Placental epithelial cell (primary cell): ENCODE data around the gene CD99L2. TPM values are rescaled to one million over a fixed set of nuclear protein-coding genes. Genes with fewer than 3 reads are reported as not detected.

Source experiments
- total RNA-seq: library from RNA; depleted of rRNA; stranded (reverse); fragments of >200 nt; gene quantifications from 2 replicates; pipeline ENCODE4 v1.2.3, GENCODE V29; 2012

CD99L2 gene, protein sequence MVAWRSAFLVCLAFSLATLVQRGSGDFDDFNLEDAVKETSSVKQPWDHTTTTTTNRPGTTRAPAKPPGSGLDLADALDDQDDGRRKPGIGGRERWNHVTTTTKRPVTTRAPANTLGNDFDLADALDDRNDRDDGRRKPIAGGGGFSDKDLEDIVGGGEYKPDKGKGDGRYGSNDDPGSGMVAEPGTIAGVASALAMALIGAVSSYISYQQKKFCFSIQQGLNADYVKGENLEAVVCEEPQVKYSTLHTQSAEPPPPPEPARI
- 12.6 and 23.7 TPM in 2 replicates for total RNA-seq

DNA sequence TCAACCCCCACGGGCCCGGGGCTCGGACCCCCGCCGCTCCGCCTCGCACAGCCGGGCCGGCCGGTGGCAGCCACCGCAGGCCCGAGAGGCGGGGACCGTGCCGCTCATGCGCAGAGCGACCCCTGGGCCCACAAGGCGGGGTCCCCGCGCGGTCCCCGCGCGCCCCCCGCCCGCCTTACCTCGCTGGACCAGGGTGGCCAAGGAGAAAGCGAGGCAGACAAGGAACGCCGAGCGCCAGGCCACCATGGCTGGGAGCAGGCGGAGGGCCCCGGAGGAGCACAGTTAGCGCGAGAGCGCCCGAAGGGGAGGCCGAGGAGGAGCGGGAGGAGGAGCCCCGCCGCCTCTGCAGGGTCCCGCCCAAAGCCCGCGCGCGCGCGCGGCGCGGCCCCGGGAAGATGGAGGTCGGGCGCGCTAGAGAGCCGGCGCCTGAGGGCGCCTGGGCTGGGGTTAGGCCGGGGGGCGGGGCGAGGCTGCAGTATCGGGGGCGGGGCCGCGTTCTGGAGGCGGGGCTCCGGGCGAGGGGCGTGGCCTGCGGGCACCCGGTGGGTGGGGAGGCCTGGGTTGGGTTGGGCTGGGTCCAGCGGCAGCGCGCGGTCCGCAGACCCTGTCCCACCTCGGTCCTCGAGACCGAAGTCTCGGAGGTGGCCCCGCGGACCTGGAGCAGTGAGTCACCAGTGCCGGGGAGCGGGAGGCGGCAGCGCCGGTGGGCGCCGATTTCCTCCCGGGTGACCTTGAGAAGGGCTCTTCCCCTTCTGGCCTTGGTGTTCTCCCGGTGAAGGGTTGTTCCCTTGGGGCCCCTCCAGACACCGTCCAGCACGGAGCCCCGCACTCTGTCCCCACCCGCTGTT lies at the start of gene CD99L2:
CD99L2 (minus strand) TSS at position 326 of the 848 bp plus-strand sequence; CDS start at position 246, 80 bp downstream.

Other genes with a start within 250 kb of the CD99L2 start
- gene MTMR1, start 205.3 kb downstream of the CD99L2 start, total RNA-seq, result 27.1 and 28.7 TPM in 2 replicates
- 8.2 and 12.9 TPM in 2 replicates for gene HMGB3, start 84.7 kb upstream of the CD99L2 start, total RNA-seq